ENCODE data around the gene THSD4. TPM values are rescaled to one million over a fixed set of nuclear protein-coding genes. Genes with fewer than 3 reads are reported as not detected.

Gene THSD4
- total RNA-seq, 1 donor: 15.6 TPM

GRCh38 chr15:71220828-71221227 is 105.6 kb downstream of the THSD4 start:
- no peaks in the 10 kb centered on the region for H4K20me1 ChIP-seq (ENCODE audit: insufficient read depth, low read length)
- no peak for TF ChIP-seq CTCF (IDR thresholded peaks at IDR 0.05; ENCODE audit: extremely low read depth, low read depth, low read length)
- no peak overlapping the region for H3K4me3 ChIP-seq (ENCODE audit: insufficient read depth, low read length)
- H3K36me3 ChIP-seq (ENCODE audit: insufficient read depth, low read length): no peaks in the 10 kb centered on the region
- H3K9me3 ChIP-seq (ENCODE audit: low read depth, low read length): no peaks in the 10 kb centered on the region
- no peaks in the 10 kb centered on the region for H3K27me3 ChIP-seq (ENCODE audit: insufficient read depth, low read length)
- H3K4me2 ChIP-seq (ENCODE audit: insufficient read depth, low read length): no peak overlapping the region
- no peak overlapping the region for H3K27ac ChIP-seq (ENCODE audit: low read depth, low read length)
- peaks cover 22% of the 10 kb centered on the region for H3K4me1 ChIP-seq (ENCODE audit: insufficient read depth, low read length)
- no peak for DNase-seq (ENCODE audit: insufficient read length, low spot score, missing footprints)
- H2AFZ ChIP-seq (ENCODE audit: low read length): no peak overlapping the region
- H3K79me2 ChIP-seq (ENCODE audit: insufficient read depth, low read length): no peaks in the 10 kb centered on the region

- Histone ChIP-seq H3K4me1 (ENCODE audit: insufficient read depth, low read length) (peaks cover 22% of the 10 kb centered on the region), H3K27me3 (ENCODE audit: insufficient read depth, low read length) (no peaks in the 10 kb centered on the region), H3K4me2 (ENCODE audit: insufficient read depth, low read length) (no peak overlapping the region), H3K9me3 (ENCODE audit: low read depth, low read length) (no peaks in the 10 kb centered on the region), H3K79me2 (ENCODE audit: insufficient read depth, low read length) (no peaks in the 10 kb centered on the region), H2AFZ (ENCODE audit: low read length) (no peak overlapping the region), H4K20me1 (ENCODE audit: insufficient read depth, low read length) (no peaks in the 10 kb centered on the region), H3K4me3 (ENCODE audit: insufficient read depth, low read length) (no peak overlapping the region), H3K27ac (ENCODE audit: low read depth, low read length) (no peak overlapping the region), H3K36me3 (ENCODE audit: insufficient read depth, low read length) (no peaks in the 10 kb centered on the region)
- DNase-seq (ENCODE audit: insufficient read length, low spot score, missing footprints): no peak
- TF ChIP-seq CTCF (IDR thresholded peaks at IDR 0.05; ENCODE audit: extremely low read depth, low read depth, low read length): no peak
Observed at GRCh38 chr15:71221417-71221816, 106.1 kb downstream of the THSD4 start.

- Histone ChIP-seq H3K36me3 (ENCODE audit: insufficient read depth, low read length) (no peaks in the 10 kb centered on the region), H4K20me1 (ENCODE audit: insufficient read depth, low read length) (no peaks in the 10 kb centered on the region), H3K27ac (ENCODE audit: low read depth, low read length) (no peak overlapping the region), H2AFZ (ENCODE audit: low read length) (no peak overlapping the region), H3K4me2 (ENCODE audit: insufficient read depth, low read length) (no peak overlapping the region), H3K79me2 (ENCODE audit: insufficient read depth, low read length) (no peaks in the 10 kb centered on the region), H3K9me3 (ENCODE audit: low read depth, low read length) (no peaks in the 10 kb centered on the region), H3K27me3 (ENCODE audit: insufficient read depth, low read length) (no peaks in the 10 kb centered on the region), H3K4me1 (ENCODE audit: insufficient read depth, low read length) (peaks cover 16% of the 10 kb centered on the region), H3K4me3 (ENCODE audit: insufficient read depth, low read length) (no peak overlapping the region)
- DNase-seq (ENCODE audit: insufficient read length, low spot score, missing footprints): no peak
- TF ChIP-seq CTCF (IDR thresholded peaks at IDR 0.05; ENCODE audit: extremely low read depth, low read depth, low read length): no peak
Observed at GRCh38 chr15:71223516-71223915, 108.2 kb downstream of the THSD4 start.

- TF ChIP-seq CTCF (IDR thresholded peaks at IDR 0.05; ENCODE audit: extremely low read depth, low read depth, low read length): no peak
- no peak overlapping the region for H3K27ac ChIP-seq (ENCODE audit: low read depth, low read length)
Observed at GRCh38 chr15:71224024-71224423, 108.8 kb downstream of the THSD4 start.

More at GRCh38 chr15:71224024-71224423, 108.8 kb downstream of the THSD4 start:
- no peaks in the 10 kb centered on the region for H3K9me3 ChIP-seq (ENCODE audit: low read depth, low read length)
- no peak overlapping the region for H3K4me2 ChIP-seq (ENCODE audit: insufficient read depth, low read length)
- no peak overlapping the region for H3K4me3 ChIP-seq (ENCODE audit: insufficient read depth, low read length)
- no peaks in the 10 kb centered on the region for H3K79me2 ChIP-seq (ENCODE audit: insufficient read depth, low read length)
- H2AFZ ChIP-seq (ENCODE audit: low read length): no peak overlapping the region
- no peak for DNase-seq (ENCODE audit: insufficient read length, low spot score, missing footprints)
- no peaks in the 10 kb centered on the region for H3K27me3 ChIP-seq (ENCODE audit: insufficient read depth, low read length)
- H4K20me1 ChIP-seq (ENCODE audit: insufficient read depth, low read length): no peaks in the 10 kb centered on the region
- H3K36me3 ChIP-seq (ENCODE audit: insufficient read depth, low read length): no peaks in the 10 kb centered on the region
- H3K4me1 ChIP-seq (ENCODE audit: insufficient read depth, low read length): peaks cover 11% of the 10 kb centered on the region
